ENCODE data around the gene PRR15L. TPM values are rescaled to one million over a fixed set of nuclear protein-coding genes. Genes with fewer than 3 reads are reported as not detected.

PRR15L gene, protein sequence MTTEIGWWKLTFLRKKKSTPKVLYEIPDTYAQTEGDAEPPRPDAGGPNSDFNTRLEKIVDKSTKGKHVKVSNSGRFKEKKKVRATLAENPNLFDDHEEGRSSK
- total RNA-seq (ENCODE audit: low replicate concordance) = not detected in 2 replicates

DNA sequence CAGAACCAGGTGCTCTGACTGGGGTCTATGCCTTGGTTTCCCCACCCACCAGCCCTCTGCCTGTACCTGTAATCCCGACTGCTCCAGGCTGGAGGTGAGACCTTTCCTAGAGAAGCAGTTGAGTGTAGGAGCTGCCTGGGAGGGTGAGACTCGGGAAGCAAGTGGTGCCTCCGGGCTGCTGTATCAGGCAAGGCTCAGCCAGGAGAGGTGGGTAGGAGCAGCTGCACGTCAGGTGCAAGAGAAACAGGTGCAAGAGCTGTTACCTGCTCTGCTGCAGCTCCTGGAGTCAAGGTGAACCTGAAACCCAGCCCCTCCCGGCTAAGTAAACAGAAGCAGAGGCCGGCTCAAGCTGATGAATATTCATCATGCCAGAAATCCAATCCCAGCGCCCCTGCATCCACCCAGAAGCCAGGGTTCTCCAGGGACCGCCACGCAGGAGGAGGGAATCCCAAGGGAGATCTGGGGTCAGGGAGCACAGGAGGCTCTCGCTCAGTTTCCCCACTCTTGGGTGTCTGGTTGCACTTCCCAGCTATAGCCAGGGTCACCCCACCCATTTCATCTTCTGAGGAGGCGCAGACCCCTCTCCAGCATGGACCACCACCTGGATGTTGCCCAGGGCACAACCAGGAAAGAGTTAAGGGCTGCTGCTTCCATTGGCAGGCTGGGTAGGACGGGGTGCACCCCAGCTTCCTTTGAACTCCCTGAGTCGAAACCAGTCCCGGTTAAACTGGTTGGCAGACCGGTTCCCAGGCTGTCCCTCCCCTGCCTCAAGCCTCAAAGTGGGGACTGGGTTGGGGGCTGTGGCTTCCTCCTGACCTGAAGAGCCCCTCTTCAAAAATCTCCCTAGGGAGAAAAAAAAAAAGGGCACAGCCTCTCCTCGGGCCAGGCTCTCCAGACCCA is at the start of gene PRR15L:
TSS of gene PRR15L (minus strand) at position 293 of the 900 bp plus-strand sequence. CDS start 4,649 bp downstream, outside the sequence.

GRCh38 chr17:47970725-47971499 is 13.2 kb upstream of the PRR15L start, which contains the start of gene CDK5RAP3:
CDK5RAP3 (plus strand) TSS chr17:47971113; CDS start chr17:47971147, 34 bp downstream.

GRCh38 chr17:47941246-47942095 is 16.2 kb downstream of the PRR15L start, which contains the start of gene PNPO:
PNPO (plus strand) TSS chr17:47941571; CDS start chr17:47941676, 105 bp downstream.

Other genes starting within 250 kb of the PRR15L start
- not detected in 2 replicates for gene TBX21, start 224.6 kb downstream of the PRR15L start, total RNA-seq (ENCODE audit: low replicate concordance)
- 7.3 and 10.1 TPM in 2 replicates for gene OSBPL7, start 136.1 kb downstream of the PRR15L start, total RNA-seq (ENCODE audit: low replicate concordance)
- gene MRPL10, start 126.3 kb downstream of the PRR15L start, total RNA-seq (ENCODE audit: low replicate concordance) = 16.1 and 21.3 TPM in 2 replicates
- 0.08 TPM in 1 of 2 replicates, not detected in the other for gene LRRC46, start 126.2 kb downstream of the PRR15L start, total RNA-seq (ENCODE audit: low replicate concordance)
- 44.1 and 47.4 TPM in 2 replicates for gene SCRN2, start 116.6 kb downstream of the PRR15L start, total RNA-seq (ENCODE audit: low replicate concordance)
- 0.08 and 0.12 TPM in 2 replicates for gene SP6, start 106.7 kb downstream of the PRR15L start, total RNA-seq (ENCODE audit: low replicate concordance)
- gene SP2, start 61.6 kb downstream of the PRR15L start, total RNA-seq (ENCODE audit: low replicate concordance) = 0.23 and 0.35 TPM in 2 replicates
- gene PNPO, start 16.3 kb downstream of the PRR15L start, total RNA-seq (ENCODE audit: low replicate concordance) = 20.4 and 34.2 TPM in 2 replicates
- 83.0 and 117 TPM in 2 replicates for gene CDK5RAP3, start 13.2 kb upstream of the PRR15L start, total RNA-seq (ENCODE audit: low replicate concordance)
- gene COPZ2, start 79.9 kb upstream of the PRR15L start, total RNA-seq (ENCODE audit: low replicate concordance) = 89.7 and 130 TPM in 2 replicates
- gene NFE2L1, start 90.5 kb upstream of the PRR15L start, total RNA-seq (ENCODE audit: low replicate concordance) = 81.2 and 192 TPM in 2 replicates
- 29.3 and 40.2 TPM in 2 replicates for gene CBX1, start 143.6 kb upstream of the PRR15L start, total RNA-seq (ENCODE audit: low replicate concordance)
- 12.8 and 13.1 TPM in 2 replicates for gene SNX11, start 149.9 kb upstream of the PRR15L start, total RNA-seq (ENCODE audit: low replicate concordance)